ENCODE data around the gene NTM. TPM values are rescaled to one million over a fixed set of nuclear protein-coding genes. Genes with fewer than 3 reads are reported as not detected.

NTM gene
- total RNA-seq, 1 experiment from 2014 or later = not detected

DNA sequence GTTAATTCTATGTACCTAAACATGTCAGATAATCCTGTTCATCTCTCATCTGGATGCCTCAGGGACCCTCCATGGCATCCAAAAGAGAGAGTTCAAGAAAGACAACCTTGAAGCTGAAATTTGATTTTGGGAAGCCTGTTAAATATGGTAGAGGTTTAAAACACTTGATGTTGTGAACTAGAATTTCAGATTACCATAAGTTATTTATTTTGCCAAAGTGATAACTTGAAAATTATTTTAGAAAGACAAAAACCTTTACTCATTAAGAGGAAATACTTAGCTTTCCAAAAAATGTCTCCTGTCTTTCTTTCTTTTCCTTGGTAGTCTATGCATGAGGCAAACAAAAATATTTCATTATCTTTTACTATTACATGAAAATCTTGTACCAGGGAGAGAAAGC lies 714.0 kb downstream of the NTM start (continued):
- no peak for TF ChIP-seq ZBTB33 (IDR thresholded peaks at IDR 0.05; ENCODE audit: extremely low read depth, insufficient replicate concordance, low read length)
- TF ChIP-seq POLR2AphosphoS5 (IDR thresholded peaks at IDR 0.05; ENCODE audit: low read depth, low read length) = no peak
- TF ChIP-seq CEBPB (IDR thresholded peaks at IDR 0.05; ENCODE audit: low read depth) = no peak
- no peak for TF ChIP-seq SP1 (IDR thresholded peaks at IDR 0.05; ENCODE audit: low read depth)
- TF ChIP-seq EGR1 (IDR thresholded peaks at IDR 0.05; ENCODE audit: low read depth) = no peak

- RAD21 ChIA-PET (ENCODE audit: low non-redundant PET in 1 of 2, low total read pairs in 2 of 2, uncharacterized antibody in 2 of 2, unreplicated experiment in 2 of 2) = no interaction called here
- H3K4me3 ChIP-seq (replicated peaks in 1 of 2; ENCODE audit: low read depth in 1 of 2, low read length in 2 of 2) = no peak overlapping the region
- CTCF ChIA-PET = no interaction called here
- BruUV-seq (replicated peaks) = no TSS peak
- no peak overlapping the region for H3K9ac ChIP-seq (ENCODE audit: low read length)
- no peak for DNase-seq (ENCODE audit: low read depth, low spot score)
- H3K4me2 ChIP-seq (ENCODE audit: low read length) = no peak overlapping the region
- no peak for TF ChIP-seq POLR2AphosphoS5 (IDR thresholded peaks at IDR 0.05; ENCODE audit: low read depth, low read length)
- no peak for TF ChIP-seq POLR2A (IDR thresholded peaks at IDR 0.05; ENCODE audit: borderline replicate concordance, extremely low read depth, insufficient read depth, insufficient read length)
- no peak for TF ChIP-seq ZNF274 (IDR thresholded peaks at IDR 0.05; ENCODE audit: low read depth, low read length)
- TF ChIP-seq JUND (IDR thresholded peaks at IDR 0.05) = no peak
- no peak for TF ChIP-seq SP1 (IDR thresholded peaks at IDR 0.05; ENCODE audit: low read depth)
- TF ChIP-seq, protein P1, sequence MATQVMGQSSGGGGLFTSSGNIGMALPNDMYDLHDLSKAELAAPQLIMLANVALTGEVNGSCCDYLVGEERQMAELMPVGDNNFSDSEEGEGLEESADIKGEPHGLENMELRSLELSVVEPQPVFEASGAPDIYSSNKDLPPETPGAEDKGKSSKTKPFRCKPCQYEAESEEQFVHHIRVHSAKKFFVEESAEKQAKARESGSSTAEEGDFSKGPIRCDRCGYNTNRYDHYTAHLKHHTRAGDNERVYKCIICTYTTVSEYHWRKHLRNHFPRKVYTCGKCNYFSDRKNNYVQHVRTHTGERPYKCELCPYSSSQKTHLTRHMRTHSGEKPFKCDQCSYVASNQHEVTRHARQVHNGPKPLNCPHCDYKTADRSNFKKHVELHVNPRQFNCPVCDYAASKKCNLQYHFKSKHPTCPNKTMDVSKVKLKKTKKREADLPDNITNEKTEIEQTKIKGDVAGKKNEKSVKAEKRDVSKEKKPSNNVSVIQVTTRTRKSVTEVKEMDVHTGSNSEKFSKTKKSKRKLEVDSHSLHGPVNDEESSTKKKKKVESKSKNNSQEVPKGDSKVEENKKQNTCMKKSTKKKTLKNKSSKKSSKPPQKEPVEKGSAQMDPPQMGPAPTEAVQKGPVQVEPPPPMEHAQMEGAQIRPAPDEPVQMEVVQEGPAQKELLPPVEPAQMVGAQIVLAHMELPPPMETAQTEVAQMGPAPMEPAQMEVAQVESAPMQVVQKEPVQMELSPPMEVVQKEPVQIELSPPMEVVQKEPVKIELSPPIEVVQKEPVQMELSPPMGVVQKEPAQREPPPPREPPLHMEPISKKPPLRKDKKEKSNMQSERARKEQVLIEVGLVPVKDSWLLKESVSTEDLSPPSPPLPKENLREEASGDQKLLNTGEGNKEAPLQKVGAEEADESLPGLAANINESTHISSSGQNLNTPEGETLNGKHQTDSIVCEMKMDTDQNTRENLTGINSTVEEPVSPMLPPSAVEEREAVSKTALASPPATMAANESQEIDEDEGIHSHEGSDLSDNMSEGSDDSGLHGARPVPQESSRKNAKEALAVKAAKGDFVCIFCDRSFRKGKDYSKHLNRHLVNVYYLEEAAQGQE (IDR thresholded peaks at IDR 0.05; ENCODE audit: low read depth) = no peak
- TF ChIP-seq SIN3A (IDR thresholded peaks at IDR 0.05; ENCODE audit: low read depth) = no peak
- H4K20me1 ChIP-seq (ENCODE audit: insufficient read depth) = no peaks in the 10 kb centered on the region
- ATAC-seq = no peak
- H2AFZ ChIP-seq (ENCODE audit: low read depth, low read length, poor library complexity, severe bottlenecking) = no peak overlapping the region
- no peaks in the 10 kb centered on the region for H3K4me1 ChIP-seq (ENCODE audit: control insufficient read depth in 1 of 2, insufficient read depth in 2 of 2, low read length in 2 of 2)
- POLR2A ChIA-PET = no interaction called here
- H3K9me3 ChIP-seq (ENCODE audit: control insufficient read depth in 1 of 2, insufficient read depth in 1 of 2, low read depth in 1 of 2, low read length in 2 of 2) = peaks cover 0 to 12% of the 10 kb centered on the region in 2 experiments; a peak in 2 of 4 replicates
- H3K36me3 ChIP-seq (ENCODE audit: control insufficient read depth in 1 of 2, insufficient read depth in 2 of 2, low read length in 2 of 2) = no peaks in the 10 kb centered on the region
- H3K79me2 ChIP-seq (ENCODE audit: insufficient read depth, low read length) = no peaks in the 10 kb centered on the region
- H3K27ac ChIP-seq (ENCODE audit: low read depth, low read length) = no peak overlapping the region
- intact Hi-C loops (cut with micrococcal nuclease) = no loop called here
- no peaks in the 10 kb centered on the region for H3K27me3 ChIP-seq (ENCODE audit: insufficient read depth, low read length)
- no peaks in the 10 kb centered on the region for H3K9me2 ChIP-seq (ENCODE audit: insufficient read depth)
These were observed 716.7 kb downstream of the NTM start for GRCh38 chr11:132087148-132087547.

Measured in HCT116 (cell line).